Duodenal mucosa (tissue), 2 donors: Measurements from ENCODE around the gene FAM174C.

Source experiments
- H3K27ac ChIP-seq: one replicate; pipeline ENCODE4 v1.7.0; 2013; ENCODE audit warnings: low read depth, low read length
- H3K27me3 ChIP-seq, 2 donors: one replicate each; pipeline ENCODE4 v1.7.0; 2013; ENCODE audit warnings: low read length in 2 of 2, control low read depth in 1 of 2; ENCODE audit not compliant: insufficient read depth in 2 of 2, control insufficient read depth in 1 of 2
- H3K36me3 ChIP-seq, 2 donors: one replicate each; pipeline ENCODE4 v1.7.0; 2013; ENCODE audit warnings: low read length in 2 of 2, control low read depth in 1 of 2; ENCODE audit not compliant: insufficient read depth in 2 of 2, control insufficient read depth in 1 of 2
- H3K4me1 ChIP-seq, 2 donors: one replicate each; pipeline ENCODE4 v1.7.0; 2013; ENCODE audit warnings: low read length in 2 of 2, control low read depth in 1 of 2; ENCODE audit not compliant: insufficient read depth in 2 of 2, control insufficient read depth in 1 of 2
- H3K4me3 ChIP-seq, 2 donors: one replicate each; pipeline ENCODE4 v1.7.0; 2013; ENCODE audit warnings: low read length in 2 of 2, low read depth in 1 of 2
- H3K9ac ChIP-seq, 2 donors: one replicate each; pipeline ENCODE4 v1.7.0; 2013; ENCODE audit warnings: low read length in 2 of 2, low read depth in 1 of 2
- H3K9me3 ChIP-seq, 2 donors: one replicate each; pipeline ENCODE4 v1.7.0; 2013; ENCODE audit warnings: low read length in 2 of 2, control low read depth in 1 of 2; ENCODE audit not compliant: control insufficient read depth in 1 of 2

Gene FAM174C

GRCh38 chr19:1282588-1283206 is 7.4 kb downstream of the FAM174C start:
- Histone ChIP-seq H3K9ac (peak overlapping the region in 1 of 2 donors; percentile 67), H3K9me3 (no peaks in the 10 kb centered on the region), H3K4me1 (peaks cover 19 to 26% of the 10 kb centered on the region in 2 donors), H3K36me3 (peaks cover 8 to 10% of the 10 kb centered on the region in 2 donors), H3K4me3 (peak overlapping the region in 1 of 2 donors; percentile 60), H3K27ac (peak overlapping the region; percentile 92), H3K27me3 (peaks cover 3 to 14% of the 10 kb centered on the region in 2 donors)

- Histone ChIP-seq H3K27ac (peak overlapping the region; percentile 92), H3K27me3 (peaks cover 3 to 18% of the 10 kb centered on the region in 2 donors)
Measured at GRCh38 chr19:1283207-1283916, 8.0 kb downstream of the FAM174C start.

GRCh38 chr19:1283917-1284292 is 8.6 kb downstream of the FAM174C start:
- Histone ChIP-seq H3K9me3 (no peaks in the 10 kb centered on the region), H3K4me1 (peaks cover 25 to 27% of the 10 kb centered on the region in 2 donors), H3K9ac (peak overlapping the region; percentile 33 to 67), H3K4me3 (peak overlapping the region; percentile 28 to 60), H3K27me3 (peaks cover 3 to 18% of the 10 kb centered on the region in 2 donors), H3K27ac (peak overlapping the region; percentile 92), H3K36me3 (peaks cover 5 to 7% of the 10 kb centered on the region in 2 donors)

More at GRCh38 chr19:1283207-1283916, 8.0 kb downstream of the FAM174C start:
- no peaks in the 10 kb centered on the region for H3K9me3 ChIP-seq
- peaks cover 24 to 27% of the 10 kb centered on the region in 2 donors for H3K4me1 ChIP-seq
- peak overlapping the region; percentile 28 to 60 for H3K4me3 ChIP-seq
- peaks cover 8 to 10% of the 10 kb centered on the region in 2 donors for H3K36me3 ChIP-seq
- H3K9ac ChIP-seq: peak overlapping the region; percentile 33 to 67

GRCh38 chr19:1284293-1284978 is 9.1 kb downstream of the FAM174C start:
- peak overlapping the region in 1 of 2 donors; percentile 60 for H3K4me3 ChIP-seq
- peaks cover 3 to 18% of the 10 kb centered on the region in 2 donors for H3K27me3 ChIP-seq
- H3K4me1 ChIP-seq: peaks cover 27% of the 10 kb centered on the region in 2 donors
- peak overlapping the region; percentile 60 to 67 for H3K9ac ChIP-seq
- no peaks in the 10 kb centered on the region for H3K9me3 ChIP-seq
- H3K27ac ChIP-seq: peak overlapping the region; percentile 92
- H3K36me3 ChIP-seq: peaks cover under 1 to 2% of the 10 kb centered on the region in 2 donors

GRCh38 chr19:1284979-1285736 is 9.8 kb downstream of the FAM174C start:
- Histone ChIP-seq H3K9ac (peak overlapping the region; percentile 60 to 67), H3K27me3 (peaks cover 3 to 18% of the 10 kb centered on the region in 2 donors), H3K4me3 (no peak overlapping the region), H3K36me3 (no peaks in the 10 kb centered on the region), H3K9me3 (no peaks in the 10 kb centered on the region), H3K4me1 (peaks cover 27 to 28% of the 10 kb centered on the region in 2 donors), H3K27ac (peak overlapping the region; percentile 92)

GRCh38 chr19:1285737-1286360 is 10.5 kb downstream of the FAM174C start, which contains the start of gene EFNA2:
Gene EFNA2 (plus strand): TSS chr19:1285873. CDS start chr19:1286169, 296 bp downstream.
- peak within 1 kb of the TSS; percentile 92 for H3K27ac ChIP-seq
- peak within 1 kb of the TSS; percentile 70 to 72 for H3K4me3 ChIP-seq
- no peaks in the 10 kb centered on the region for H3K36me3 ChIP-seq
- peaks cover 3 to 18% of the 10 kb centered on the region in 2 donors for H3K27me3 ChIP-seq
- peaks cover 27 to 35% of the 10 kb centered on the region in 2 donors for H3K4me1 ChIP-seq
- peak within 1 kb of the TSS; percentile 60 to 67 for H3K9ac ChIP-seq
- no peaks in the 10 kb centered on the region for H3K9me3 ChIP-seq

- peaks cover 3 to 18% of the 10 kb centered on the region in 2 donors for H3K27me3 ChIP-seq
- H3K27ac ChIP-seq: peak overlapping the region; percentile 44
- peaks cover 34 to 43% of the 10 kb centered on the region in 2 donors for H3K4me1 ChIP-seq
- peak overlapping the region; percentile 70 to 72 for H3K4me3 ChIP-seq
- H3K9me3 ChIP-seq: no peaks in the 10 kb centered on the region
- no peaks in the 10 kb centered on the region for H3K36me3 ChIP-seq
- H3K9ac ChIP-seq: peak overlapping the region; percentile 57 to 66
Measured at GRCh38 chr19:1286487-1287353, 11.4 kb downstream of the FAM174C start.

GRCh38 chr19:1287354-1288225 is 12.3 kb downstream of the FAM174C start:
- no peaks in the 10 kb centered on the region for H3K9me3 ChIP-seq
- H3K4me1 ChIP-seq: peaks cover 41 to 51% of the 10 kb centered on the region in 2 donors
- no peaks in the 10 kb centered on the region for H3K36me3 ChIP-seq
- peak overlapping the region; percentile 70 to 72 for H3K4me3 ChIP-seq
- H3K9ac ChIP-seq: peak overlapping the region in 1 of 2 donors; percentile 66
- H3K27ac ChIP-seq: no peak overlapping the region
- H3K27me3 ChIP-seq: peaks cover 5 to 18% of the 10 kb centered on the region in 2 donors
